Neuron (in vitro differentiated cells): ENCODE measurements around the gene TNN.
"Not testable (repeated sequence)": the region's sequence is repeated elsewhere in the genome, so short reads cannot be mapped to it uniquely, and the experiment has no call there.

Experiments
- H2AFZ ChIP-seq: one replicate; pipeline ENCODE4 v1.6.1; 2013; ENCODE audit warnings: low read depth, mild to moderate bottlenecking, inconsistent platforms, low read length, moderate library complexity
- H3K27me3 ChIP-seq: one replicate; pipeline ENCODE4 v1.6.1; 2013; ENCODE audit warnings: low read length; ENCODE audit not compliant: insufficient read depth
- H3K36me3 ChIP-seq: one replicate; pipeline ENCODE4 v1.6.1; 2013; ENCODE audit warnings: low read length; ENCODE audit not compliant: insufficient read depth
- H3K4me1 ChIP-seq: one replicate; pipeline ENCODE4 v1.6.1; 2013; ENCODE audit warnings: low read length; ENCODE audit not compliant: insufficient read depth
- H3K4me3 ChIP-seq: 2 replicates; pipeline ENCODE4 v1.5.1; 2013; ENCODE audit warnings: mild to moderate bottlenecking, low read length, moderate library complexity
- H3K9me3 ChIP-seq: one replicate; pipeline ENCODE4 v1.6.1; 2013; ENCODE audit warnings: low read length

The TNN gene

DNA sequence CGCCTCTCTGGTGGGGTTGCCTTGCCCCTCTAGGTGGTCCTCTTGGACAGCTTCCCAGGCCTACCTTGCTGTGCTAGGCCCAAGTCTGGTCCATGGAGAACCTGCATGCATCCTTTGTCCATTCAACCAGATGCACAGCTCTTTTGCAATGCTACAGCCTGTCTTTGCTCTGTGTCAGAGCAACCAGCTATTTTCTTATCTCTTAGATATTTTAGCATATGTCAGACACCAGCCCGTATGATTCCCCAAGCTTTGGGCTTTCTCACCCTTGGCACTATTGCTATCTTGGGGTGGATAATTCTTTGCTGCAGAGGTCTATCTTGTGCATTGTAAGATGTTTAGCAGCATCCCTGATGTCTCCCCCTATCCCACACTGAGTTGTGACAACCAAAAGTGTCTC, 32.3 kb downstream of the TNN start:
- Histone ChIP-seq H3K9me3 (no peaks in the 10 kb centered on the region), H3K4me3 (no peak overlapping the region), H3K27me3 (no peaks in the 10 kb centered on the region), H3K4me1 (no peaks in the 10 kb centered on the region), H2AFZ (no peak overlapping the region), H3K36me3 (no peaks in the 10 kb centered on the region)

GRCh38 chr1:175102166-175102565, 34.5 kb downstream of the TNN start:
- not testable (repeated sequence) for H3K4me3 ChIP-seq, H3K9me3 ChIP-seq, H3K4me1 ChIP-seq, H2AFZ ChIP-seq, H3K27me3 ChIP-seq, H3K36me3 ChIP-seq

DNA sequence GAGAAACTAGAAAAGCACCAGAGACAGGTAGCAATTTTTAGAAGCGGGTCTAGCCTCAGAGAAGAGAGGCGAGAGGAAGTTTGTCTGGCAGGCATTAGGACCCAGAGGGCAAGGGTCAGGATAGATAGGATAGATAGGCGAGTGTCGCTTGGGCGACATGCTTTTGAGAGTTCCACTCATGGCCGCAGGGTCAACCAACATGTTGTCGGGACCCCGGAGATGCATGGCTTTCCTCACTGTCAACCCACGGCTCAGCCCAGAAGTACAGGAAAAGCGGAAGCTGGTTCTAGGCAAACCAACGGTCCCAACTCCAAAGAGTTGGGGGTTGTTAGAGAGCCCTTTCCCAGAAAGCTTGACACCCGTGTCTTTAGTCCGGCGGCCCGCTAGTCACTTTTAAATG, 38.9 kb downstream of the TNN start:
- H3K36me3 ChIP-seq, H2AFZ ChIP-seq, H3K9me3 ChIP-seq, H3K27me3 ChIP-seq, H3K4me3 ChIP-seq, H3K4me1 ChIP-seq: not testable (repeated sequence)

GRCh38 chr1:175108331-175108820, 40.7 kb downstream of the TNN start:
- H3K4me1 ChIP-seq, H3K27me3 ChIP-seq, H3K4me3 ChIP-seq, H2AFZ ChIP-seq, H3K36me3 ChIP-seq, H3K9me3 ChIP-seq: not testable (repeated sequence)

- no peak overlapping the region for H3K4me3 ChIP-seq
- no peak overlapping the region for H2AFZ ChIP-seq
- no peaks in the 10 kb centered on the region for H3K27me3 ChIP-seq
- no peaks in the 10 kb centered on the region for H3K4me1 ChIP-seq
- H3K9me3 ChIP-seq = peaks cover 3% of the 10 kb centered on the region
- H3K36me3 ChIP-seq = no peaks in the 10 kb centered on the region
Observed at GRCh38 chr1:175114996-175115395, 47.4 kb downstream of the TNN start.

- Histone ChIP-seq H3K36me3 (no peaks in the 10 kb centered on the region), H3K9me3 (peaks cover 3% of the 10 kb centered on the region), H2AFZ (no peak overlapping the region), H3K4me1 (no peaks in the 10 kb centered on the region), H3K4me3 (no peak overlapping the region), H3K27me3 (no peaks in the 10 kb centered on the region)
Observed at GRCh38 chr1:175116210-175116798, 48.7 kb downstream of the TNN start.

DNA sequence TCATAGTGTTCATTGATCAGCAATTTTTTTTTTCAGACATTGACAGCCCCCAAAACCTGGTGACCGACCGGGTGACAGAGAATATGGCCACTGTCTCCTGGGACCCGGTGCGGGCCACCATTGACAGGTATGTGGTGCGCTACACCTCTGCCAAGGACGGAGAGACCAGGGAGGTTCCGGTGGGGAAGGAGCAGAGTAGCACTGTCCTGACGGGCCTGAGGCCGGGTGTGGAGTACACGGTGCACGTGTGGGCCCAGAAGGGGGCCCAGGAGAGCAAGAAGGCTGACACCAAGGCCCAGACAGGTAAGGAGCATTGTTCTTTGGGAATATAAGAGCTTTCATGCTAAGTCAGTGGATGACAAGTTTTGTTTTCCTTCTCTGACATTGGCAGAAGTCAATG, 49.3 kb downstream of the TNN start:
- Histone ChIP-seq H3K36me3 (no peaks in the 10 kb centered on the region), H2AFZ (no peak overlapping the region), H3K4me1 (no peaks in the 10 kb centered on the region), H3K4me3 (no peak overlapping the region), H3K27me3 (no peaks in the 10 kb centered on the region), H3K9me3 (peaks cover 3% of the 10 kb centered on the region)

DNA sequence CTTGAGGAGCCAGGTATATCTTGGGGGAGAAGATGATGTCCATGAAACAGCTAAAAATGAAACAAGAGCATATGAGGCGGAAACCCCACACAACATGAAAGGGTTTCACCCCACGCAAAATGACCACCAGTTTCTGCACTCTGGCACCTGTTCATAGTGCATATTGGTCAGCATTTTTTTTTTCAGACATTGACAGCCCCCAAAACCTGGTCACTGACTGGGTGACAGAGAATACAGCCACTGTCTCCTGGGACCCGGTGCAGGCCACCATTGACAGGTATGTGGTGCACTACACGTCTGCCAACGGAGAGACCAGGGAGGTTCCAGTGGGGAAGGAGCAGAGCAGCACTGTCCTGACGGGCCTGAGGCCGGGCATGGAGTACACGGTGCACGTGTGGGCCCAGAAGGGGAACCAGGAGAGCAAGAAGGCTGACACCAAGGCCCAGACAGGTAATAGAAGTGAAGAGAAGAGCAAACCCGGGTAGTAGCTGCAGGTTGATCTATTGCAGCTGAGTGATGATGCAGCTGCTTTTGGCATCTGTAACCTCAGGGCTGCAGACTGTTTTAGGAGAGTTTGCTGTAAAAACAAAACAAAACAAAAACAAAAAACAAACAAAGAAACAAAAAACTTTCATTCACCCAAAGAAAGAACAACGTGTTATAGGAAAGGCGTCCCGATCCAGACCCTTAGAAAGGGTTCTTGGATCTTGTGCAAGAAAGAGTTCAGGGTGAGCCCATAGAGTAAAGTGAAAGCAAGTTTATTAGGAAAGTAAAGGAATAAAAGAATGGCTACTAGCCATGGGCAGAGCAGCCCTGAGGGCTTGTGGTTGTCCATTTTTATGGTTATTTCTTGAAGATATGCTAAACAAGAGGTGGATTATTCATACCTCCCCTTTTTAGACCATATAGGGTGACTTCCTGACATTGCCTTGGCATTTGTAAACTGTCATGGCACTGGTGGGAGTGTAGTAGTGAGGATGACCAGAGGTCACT, 51.0 kb downstream of the TNN start:
- Histone ChIP-seq H2AFZ (no peak overlapping the region), H3K9me3 (peaks cover 3% of the 10 kb centered on the region), H3K27me3 (no peaks in the 10 kb centered on the region), H3K4me1 (no peaks in the 10 kb centered on the region), H3K36me3 (no peaks in the 10 kb centered on the region), H3K4me3 (no peak overlapping the region)

- Histone ChIP-seq H3K4me3 (no peak overlapping the region), H3K9me3 (no peaks in the 10 kb centered on the region), H3K36me3 (no peaks in the 10 kb centered on the region), H3K4me1 (no peaks in the 10 kb centered on the region), H3K27me3 (no peaks in the 10 kb centered on the region), H2AFZ (no peak overlapping the region)
Observed at GRCh38 chr1:175120511-175120910, 52.9 kb downstream of the TNN start.

DNA sequence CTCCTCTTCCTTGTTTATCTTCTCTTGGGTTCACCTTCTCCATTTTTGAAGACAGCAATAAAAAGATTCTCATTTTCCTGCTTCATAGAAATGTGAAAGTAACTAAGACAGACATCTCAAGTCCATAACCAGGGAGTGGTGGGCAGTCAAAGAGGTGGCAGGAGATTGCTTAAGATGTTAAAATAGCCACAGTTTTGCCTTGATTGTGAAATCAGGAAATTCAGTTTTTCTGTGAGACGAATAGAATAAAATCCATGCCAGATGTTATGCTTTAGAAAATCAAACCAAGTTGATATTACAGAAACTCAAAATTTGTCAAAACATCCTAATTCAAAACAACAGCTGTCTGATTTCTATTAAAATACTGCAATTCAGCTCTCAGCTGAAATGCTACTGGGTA, 57.2 kb downstream of the TNN start:
- H3K4me3 ChIP-seq = no peak overlapping the region

GRCh38 chr1:175126347-175126746, 58.7 kb downstream of the TNN start:
- H3K36me3 ChIP-seq = no peaks in the 10 kb centered on the region

More for the DNA sequence above, 57.2 kb downstream of the TNN start:
- H3K36me3 ChIP-seq = no peaks in the 10 kb centered on the region
- H3K9me3 ChIP-seq = no peaks in the 10 kb centered on the region
- H3K4me1 ChIP-seq = peaks cover 3% of the 10 kb centered on the region
- H3K27me3 ChIP-seq = no peaks in the 10 kb centered on the region
- H2AFZ ChIP-seq = peak overlapping the region; percentile 10

DNA sequence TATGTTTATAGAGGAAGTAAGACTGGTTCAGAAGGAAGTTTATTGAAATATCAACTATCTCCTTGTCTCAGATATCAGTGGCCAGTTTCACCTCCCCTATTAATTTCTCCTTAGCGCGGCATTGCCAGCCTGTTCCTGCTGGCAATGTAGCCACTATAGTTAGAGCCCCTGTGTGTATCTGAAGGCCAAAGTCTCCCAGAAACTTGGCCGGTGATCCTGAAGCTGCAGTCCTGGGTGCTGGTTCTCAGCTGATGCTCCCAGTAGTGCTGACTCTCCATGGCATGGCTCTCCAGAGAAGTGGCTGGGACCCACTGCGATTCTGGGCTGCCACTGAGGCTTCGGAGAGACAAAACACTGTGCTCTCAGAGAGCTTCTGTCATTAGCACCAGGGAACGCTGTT, 59.9 kb downstream of the TNN start:
- H3K36me3 ChIP-seq = no peaks in the 10 kb centered on the region
- no peaks in the 10 kb centered on the region for H3K9me3 ChIP-seq
- peaks cover 11% of the 10 kb centered on the region for H3K4me1 ChIP-seq
- no peaks in the 10 kb centered on the region for H3K27me3 ChIP-seq
- H2AFZ ChIP-seq = no peak overlapping the region
- no peak overlapping the region for H3K4me3 ChIP-seq

More at GRCh38 chr1:175126347-175126746, 58.7 kb downstream of the TNN start:
- no peak overlapping the region for H2AFZ ChIP-seq
- no peak overlapping the region for H3K4me3 ChIP-seq
- H3K9me3 ChIP-seq = no peaks in the 10 kb centered on the region
- H3K27me3 ChIP-seq = no peaks in the 10 kb centered on the region
- H3K4me1 ChIP-seq = peaks cover 11% of the 10 kb centered on the region

- Histone ChIP-seq H3K36me3 (no peaks in the 10 kb centered on the region), H3K9me3 (no peaks in the 10 kb centered on the region), H3K27me3 (no peaks in the 10 kb centered on the region), H2AFZ (no peak overlapping the region), H3K4me3 (no peak overlapping the region), H3K4me1 (peaks cover 11% of the 10 kb centered on the region)
Observed at GRCh38 chr1:175128523-175128922, 60.9 kb downstream of the TNN start.
